Adrenal gland (tissue), 12 donors: Measurements from ENCODE around the gene GGT6. TPM values are rescaled to one million over a fixed set of nuclear protein-coding genes. Genes with fewer than 3 reads are reported as not detected.

Experiments used
- DNase-seq, 7 donors: peaks; one replicate each; pipeline ENCODE4 v3.0.0-alpha.2; 2019 to 2020
- H3K27ac ChIP-seq, 5 donors: fragments of 200-600 bp; sonication (generic) in 4 of 5; 1 replicate in 3 of 5; 2 replicates in 2 of 5; pipeline versions ENCODE4 v1.5.1 to v1.8.0; 2016 to 2020; ENCODE audit warnings: mild to moderate bottlenecking in 1 of 5
- H3K27me3 ChIP-seq: fragments of 200-600 bp; 2 replicates; pipeline ENCODE4 v1.8.0; 2021
- H3K36me3 ChIP-seq, 2 donors: fragments of 200-600 bp; replicated peaks in 1 of 2; 1 replicate in 1 of 2; 2 replicates in 1 of 2; pipeline versions ENCODE4 v1.5.1 to v1.8.0; 2018 to 2022
- H3K4me1 ChIP-seq, 2 donors: fragments of 200-600 bp; replicated peaks in 1 of 2; 1 replicate in 1 of 2; 2 replicates in 1 of 2; pipeline versions ENCODE4 v1.5.1 to v1.8.0; 2018 to 2021
- H3K4me3 ChIP-seq, 4 donors: fragments of 200-600 bp; sonication (generic) in 3 of 4; one replicate each; pipeline ENCODE4 v1.5.1; 2016 to 2018
- H3K9me3 ChIP-seq, 3 donors: fragments of 200-600 bp; sonication (generic) in 1 of 3; replicated peaks in 1 of 3; 1 replicate in 2 of 3; 2 replicates in 1 of 3; pipeline versions ENCODE4 v1.5.1 to v1.8.0; 2016 to 2021
- POLR2A ChIP-seq, 2 donors: fragments of 450-650 bp; IDR thresholded peaks; one replicate each; pipeline ENCODE4 v1.6.1; 2017; ENCODE audit warnings: antibody characterized with exemption in 2 of 2, mild to moderate bottlenecking in 2 of 2, moderate library complexity in 1 of 2
- WGBS, 4 donors: extraction: QIAGEN DNeasy Blood & Tissue Kit in 2 of 4; methylation state at CpG; one replicate each; pipeline versions ENCODE4 v1.1.5 to v1.1.7; 2013 to 2017; 5-methylcytosine and 5-hydroxymethylcytosine counted together
- intact Hi-C, 2 donors: fragments of 100-400 bp; cut with DNase I; formaldehyde crosslinking; loops; one replicate each; pipeline versions ENCODE4 v1.14.1 to v1.15.0; 2022 to 2023
- polyA plus RNA-seq, 3 donors: library from polyadenylated mRNA; stranded (reverse); fragments of 200-250 nt in 2 of 3; fragments of 350-450 nt in 1 of 3; fragmentation: Illumina TruSeq in 1 of 3; extraction: RNeasy Lipid Tissue Mini Kit (QIAGEN cat#74804) in 1 of 3; gene quantifications; one replicate each; pipeline ENCODE4 v1.2.3, GENCODE V29; 2013 to 2014
- total RNA-seq, 9 donors: library from RNA; depleted of rRNA in 4 of 9; stranded (reverse); fragments of >200 nt in 4 of 9; fragments of 120-200 nt in 1 of 9; fragmentation: NEBNext Ultra II Directional in 1 of 9; extraction: Animal tissue kit (Norgen Biotek cat#: 25700) in 1 of 9; gene quantifications; one replicate each; pipeline versions ENCODE4 v1.1.0 to v1.2.4, GENCODE V29; 2013 to 2023
- TF ChIP-seq, protein P1 (sequence below), 6 experiments: fragments of 450-650 bp in 4 of 6; fragments of 200-600 bp in 2 of 6; sonication (generic) in 1 of 6; IDR thresholded peaks; 1 replicate in 5 of 6; 2 replicates in 1 of 6; pipeline versions ENCODE4 v1.5.1 to v1.8.0; 2016 to 2021; ENCODE audit warnings: antibody characterized with exemption in 6 of 6, mild to moderate bottlenecking in 2 of 6, moderate library complexity in 1 of 6
- donor health status: healthy with polysubstance abuse.
- donor health status: Bipolar disorder and iron deficiency.
- donor health status: DM: yes; HTN: yes; CAD: no.
- donor health status: DM: no; HTN: no; CAD: no.
- donor health status: DM: no; HTN: no; CAD: no.
- donor health status: DM: yes; HTN: yes; CAD: no.

Gene GGT6
- total and polyA plus RNA-seq, 12 donors = 0.06 to 4.2 (median 0.88) TPM

DNA sequence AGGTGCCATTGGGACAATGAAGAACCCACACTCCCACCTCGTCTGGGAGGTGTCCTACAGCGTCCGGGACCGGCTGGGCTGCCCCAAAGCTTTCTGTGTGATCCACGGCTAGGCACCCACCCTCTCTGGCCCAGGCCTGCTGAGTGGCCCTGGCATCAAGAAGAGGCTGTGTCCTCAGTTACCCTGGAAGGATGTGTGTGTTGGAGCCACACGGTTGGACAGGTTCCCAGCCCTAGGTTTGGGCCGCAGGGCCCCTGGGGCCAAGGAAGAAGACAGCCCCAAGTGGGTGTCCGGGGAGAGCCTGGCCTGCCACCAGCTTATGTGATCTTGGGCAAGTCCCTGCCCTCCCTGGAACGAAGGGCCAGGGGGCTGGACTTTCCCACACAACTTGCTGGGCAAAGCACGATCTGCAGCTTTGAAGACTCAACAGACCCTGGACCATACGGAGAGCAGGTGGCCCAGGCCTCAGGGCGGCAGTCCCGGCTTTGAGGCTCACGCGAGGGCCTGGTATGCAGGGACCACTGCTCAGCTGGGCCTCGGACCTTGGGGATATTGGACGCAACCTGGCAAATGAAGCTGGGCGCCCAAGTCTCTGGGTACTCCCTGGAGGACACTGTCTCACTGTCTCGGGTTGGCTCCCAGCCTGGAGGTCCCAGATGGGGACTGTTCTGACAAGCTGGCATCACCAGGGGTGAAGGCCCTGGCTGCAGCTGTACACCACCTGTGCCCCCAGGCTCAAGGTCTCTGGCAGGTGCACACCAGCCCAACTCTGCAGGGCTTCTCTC is 22.7 kb downstream of the GGT6 start:
- intact Hi-C loops = no loop called here
- no peaks in the 10 kb centered on the region for H3K9me3 ChIP-seq
- peak overlapping the region in 2 of 5 donors; percentile 11 to 84 for H3K27ac ChIP-seq
- TF ChIP-seq POLR2A (IDR thresholded peaks at IDR 0.05) = no peak
- TF ChIP-seq, protein P1, sequence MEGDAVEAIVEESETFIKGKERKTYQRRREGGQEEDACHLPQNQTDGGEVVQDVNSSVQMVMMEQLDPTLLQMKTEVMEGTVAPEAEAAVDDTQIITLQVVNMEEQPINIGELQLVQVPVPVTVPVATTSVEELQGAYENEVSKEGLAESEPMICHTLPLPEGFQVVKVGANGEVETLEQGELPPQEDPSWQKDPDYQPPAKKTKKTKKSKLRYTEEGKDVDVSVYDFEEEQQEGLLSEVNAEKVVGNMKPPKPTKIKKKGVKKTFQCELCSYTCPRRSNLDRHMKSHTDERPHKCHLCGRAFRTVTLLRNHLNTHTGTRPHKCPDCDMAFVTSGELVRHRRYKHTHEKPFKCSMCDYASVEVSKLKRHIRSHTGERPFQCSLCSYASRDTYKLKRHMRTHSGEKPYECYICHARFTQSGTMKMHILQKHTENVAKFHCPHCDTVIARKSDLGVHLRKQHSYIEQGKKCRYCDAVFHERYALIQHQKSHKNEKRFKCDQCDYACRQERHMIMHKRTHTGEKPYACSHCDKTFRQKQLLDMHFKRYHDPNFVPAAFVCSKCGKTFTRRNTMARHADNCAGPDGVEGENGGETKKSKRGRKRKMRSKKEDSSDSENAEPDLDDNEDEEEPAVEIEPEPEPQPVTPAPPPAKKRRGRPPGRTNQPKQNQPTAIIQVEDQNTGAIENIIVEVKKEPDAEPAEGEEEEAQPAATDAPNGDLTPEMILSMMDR (IDR thresholded peaks at IDR 0.05) = no peak
- DNase-seq = no peak
- no peaks in the 10 kb centered on the region for H3K27me3 ChIP-seq
- H3K36me3 ChIP-seq = peaks cover 0 to 30% of the 10 kb centered on the region in 2 donors
- H3K4me3 ChIP-seq = no peak overlapping the region
- WGBS, 4 donors = 60 to 76% (median 68%) methylated on average over 2 to 19 of the region's 19 CpGs
- H3K4me1 ChIP-seq = peaks cover 10 to 32% of the 10 kb centered on the region in 2 donors

DNA sequence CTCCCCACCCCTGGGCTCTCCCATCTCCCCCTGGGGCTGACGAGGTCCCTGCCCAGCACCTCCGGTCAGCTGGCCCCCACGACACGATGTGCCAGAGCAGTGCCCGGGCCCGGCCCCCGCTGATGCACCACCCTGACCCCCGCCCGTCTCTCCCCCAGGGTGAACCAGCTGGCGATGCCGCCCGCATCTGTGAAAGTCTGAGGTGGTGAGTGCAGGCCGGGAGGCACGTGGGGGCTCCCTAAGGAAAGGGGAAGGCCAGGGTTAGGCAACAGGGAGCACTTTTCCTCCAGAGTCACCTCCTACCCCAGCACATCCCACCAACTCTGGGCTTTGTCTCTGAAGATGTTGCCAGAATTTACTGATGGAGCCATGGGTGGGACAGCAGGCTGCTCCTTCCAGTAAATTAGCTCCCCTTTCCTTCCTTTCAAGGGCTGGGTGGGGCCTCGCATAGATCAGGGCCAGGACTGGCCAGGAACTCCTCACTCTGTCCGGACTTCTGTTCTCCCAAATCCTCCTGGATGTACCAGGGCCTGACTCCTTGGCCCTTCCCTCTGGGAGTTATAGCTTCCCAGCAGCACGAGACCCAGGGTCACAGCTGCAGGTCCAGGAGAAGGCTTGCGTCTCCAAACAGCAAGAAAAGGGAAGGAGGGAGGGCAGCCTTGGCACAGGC is 23.5 kb downstream of the GGT6 start:
- no peaks in the 10 kb centered on the region for H3K9me3 ChIP-seq
- H3K27ac ChIP-seq = peak overlapping the region in 2 of 5 donors; percentile 26 to 84
- WGBS, 4 donors = 40 to 51% (median 46%) methylated on average over 16 to 18 of the region's 18 CpGs
- peaks cover 0 to 23% of the 10 kb centered on the region in 2 donors for H3K36me3 ChIP-seq
- TF ChIP-seq, protein P1 (IDR thresholded peaks at IDR 0.05) = no peak
- TF ChIP-seq POLR2A (IDR thresholded peaks at IDR 0.05) = no peak
- intact Hi-C loops = no loop called here
- H3K27me3 ChIP-seq = no peaks in the 10 kb centered on the region
- peak in 1 of 7 donors; percentile 48 for DNase-seq
- peaks cover 10 to 32% of the 10 kb centered on the region in 2 donors for H3K4me1 ChIP-seq
- H3K4me3 ChIP-seq = no peak overlapping the region

DNA sequence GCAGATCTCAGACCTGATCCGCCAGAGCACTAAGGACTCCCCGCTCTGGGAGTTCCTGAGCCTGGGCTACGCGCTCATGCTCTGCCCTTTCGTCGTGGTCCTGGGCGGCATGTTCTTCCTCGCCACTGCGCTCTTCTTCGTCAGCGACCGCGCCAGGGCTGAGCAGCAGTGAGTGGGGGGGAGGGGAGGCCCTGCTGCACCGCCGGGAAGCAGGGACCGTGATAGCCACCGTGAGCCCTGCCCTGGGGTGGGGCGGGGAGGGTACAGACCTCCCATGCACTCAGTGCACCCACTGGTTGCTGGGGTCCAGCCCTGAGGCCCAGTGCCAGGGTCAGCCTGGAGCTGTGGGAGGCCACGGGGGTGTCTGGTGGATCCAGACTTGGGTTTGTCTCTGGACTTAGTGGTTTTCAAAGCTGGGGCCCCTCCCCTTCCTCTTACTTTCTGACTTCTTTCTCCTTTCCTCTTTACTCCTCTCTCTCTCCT is 24.1 kb downstream of the GGT6 start:
- Histone ChIP-seq H3K36me3 (peaks cover 0 to 17% of the 10 kb centered on the region in 2 donors), H3K4me1 (peaks cover 10 to 32% of the 10 kb centered on the region in 2 donors), H3K4me3 (no peak overlapping the region), H3K9me3 (no peaks in the 10 kb centered on the region), H3K27ac (peak overlapping the region in 2 of 5 donors; percentile 26 to 84), H3K27me3 (no peaks in the 10 kb centered on the region)
- TF ChIP-seq, protein P1 (IDR thresholded peaks at IDR 0.05) = no peak
- no peak for TF ChIP-seq POLR2A (IDR thresholded peaks at IDR 0.05)
- intact Hi-C loops = no loop called here
- 15 to 32% (median 28%) methylated on average over 4 to 19 of the region's 19 CpGs for WGBS, 4 donors
- no peak for DNase-seq

DNA sequence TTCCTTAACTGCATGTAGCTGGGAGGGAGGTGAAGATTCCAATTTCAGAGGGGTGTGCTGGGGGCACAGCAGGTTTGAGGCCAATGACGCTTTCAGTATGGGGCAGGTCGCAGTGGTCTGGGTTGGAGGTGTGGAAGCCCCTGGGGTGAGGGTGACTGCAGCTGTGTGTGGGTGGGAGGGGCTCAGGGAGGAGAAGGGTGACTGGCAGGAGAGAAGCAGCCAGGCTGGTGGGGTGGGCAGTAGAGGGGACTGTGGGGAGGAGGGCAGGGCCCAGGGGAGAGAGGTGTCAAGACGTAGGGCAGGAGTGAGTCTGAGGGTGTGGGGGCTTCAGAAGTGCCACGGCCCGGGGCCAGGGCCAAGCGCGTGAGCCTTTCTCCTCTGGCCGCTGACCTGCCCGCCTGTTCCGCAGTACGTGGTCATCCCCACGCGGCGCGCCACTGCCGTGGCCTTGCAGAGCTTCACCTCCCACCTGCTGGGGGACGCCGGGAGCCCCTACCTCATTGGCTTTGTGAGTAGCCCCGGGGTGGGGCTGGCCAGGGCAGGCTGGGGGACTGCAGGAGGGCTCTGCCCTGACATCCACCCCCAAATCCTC is 24.6 kb downstream of the GGT6 start:
- H3K36me3 ChIP-seq = peaks cover 0 to 15% of the 10 kb centered on the region in 2 donors
- no peaks in the 10 kb centered on the region for H3K9me3 ChIP-seq
- peaks cover 10 to 32% of the 10 kb centered on the region in 2 donors for H3K4me1 ChIP-seq
- H3K27ac ChIP-seq = peak overlapping the region in 2 of 5 donors; percentile 26 to 84
- TF ChIP-seq, protein P1 (IDR thresholded peaks at IDR 0.05) = no peak
- no peak for TF ChIP-seq POLR2A (IDR thresholded peaks at IDR 0.05)
- intact Hi-C loops = no loop called here
- WGBS, 4 donors = 37 to 78% (median 46%) methylated on average over 3 to 19 of the region's 19 CpGs
- DNase-seq = no peak
- H3K4me3 ChIP-seq = no peak overlapping the region
- no peaks in the 10 kb centered on the region for H3K27me3 ChIP-seq
